DND-41 (cell line): Measurements from ENCODE around the gene DACT3.

Experiments used
- ATAC-seq: fragments of 200-7000 bp; cut with Tn5 transposase; 3 replicates; pipeline ENCODE4 v1.9.1; 2021; ENCODE audit warnings: low read depth; ENCODE audit not compliant: insufficient read depth
- DNase-seq: peaks from one replicate; pipeline ENCODE4 v3.0.0-alpha.2; 2020
- H2AFZ ChIP-seq: 2 replicates; pipeline ENCODE4 v1.6.0; 2012; ENCODE audit warnings: low read depth, low read length
- H3K27ac ChIP-seq: 2 replicates; pipeline ENCODE4 v1.5.1; 2012; ENCODE audit warnings: low read length, inconsistent platforms
- H3K27me3 ChIP-seq: fragments of 200-600 bp; sonication (generic); 2 replicates; pipeline ENCODE4 v1.6.0; 2012; ENCODE audit warnings: low read length, mild to moderate bottlenecking, inconsistent platforms; ENCODE audit not compliant: insufficient read depth, poor library complexity
- H3K36me3 ChIP-seq: 2 replicates; pipeline ENCODE4 v1.5.1; 2012; ENCODE audit warnings: low read length, inconsistent platforms; ENCODE audit not compliant: insufficient read depth
- H3K4me1 ChIP-seq: 2 replicates; pipeline ENCODE4 v1.5.1; 2012; ENCODE audit warnings: mild to moderate bottlenecking, low read length; ENCODE audit not compliant: insufficient read depth
- H3K4me2 ChIP-seq: 2 replicates; pipeline ENCODE4 v1.6.0; 2012; ENCODE audit warnings: mild to moderate bottlenecking, moderate library complexity, low read length, inconsistent platforms; ENCODE audit not compliant: insufficient read depth
- H3K4me3 ChIP-seq, 2 experiments: fragments of 200-600 bp in 1 of 2; shearing (Covaris generic) in 1 of 2; 2 replicates each; pipeline ENCODE4 v1.5.1; 2012 to 2016; ENCODE audit warnings: inconsistent platforms in 2 of 2, low read length in 2 of 2, mild to moderate bottlenecking in 2 of 2, low read depth in 1 of 2, moderate library complexity in 1 of 2
- H3K79me2 ChIP-seq: 2 replicates; pipeline ENCODE4 v1.6.0; 2012; ENCODE audit warnings: low read length, inconsistent platforms; ENCODE audit not compliant: insufficient read depth
- H3K9ac ChIP-seq: 2 replicates; pipeline ENCODE4 v1.6.0; 2012; ENCODE audit warnings: low read depth, mild to moderate bottlenecking, inconsistent platforms, low read length, moderate library complexity
- H3K9me3 ChIP-seq: 2 replicates; pipeline ENCODE4 v1.5.1; 2012; ENCODE audit warnings: low read length, moderate library complexity, mild to moderate bottlenecking, inconsistent platforms; ENCODE audit not compliant: insufficient read depth, severe bottlenecking
- H4K20me1 ChIP-seq: 2 replicates; pipeline ENCODE4 v1.6.0; 2012; ENCODE audit warnings: low read length; ENCODE audit not compliant: insufficient read depth
- CTCF ChIP-seq: IDR thresholded peaks from 2 replicates; pipeline ENCODE4 v1.5.1; 2012; ENCODE audit warnings: borderline replicate concordance, low read length, moderate library complexity, mild to moderate bottlenecking; ENCODE audit not compliant: poor library complexity, severe bottlenecking; ENCODE audit errors: extremely low read depth
- EZH2 ChIP-seq: IDR thresholded peaks from 3 replicates; pipeline ENCODE4 v1.6.1; 2012; ENCODE audit warnings: borderline replicate concordance, low read depth, mild to moderate bottlenecking, moderate library complexity, low read length, inconsistent platforms; ENCODE audit not compliant: severe bottlenecking

Gene DACT3

DNA sequence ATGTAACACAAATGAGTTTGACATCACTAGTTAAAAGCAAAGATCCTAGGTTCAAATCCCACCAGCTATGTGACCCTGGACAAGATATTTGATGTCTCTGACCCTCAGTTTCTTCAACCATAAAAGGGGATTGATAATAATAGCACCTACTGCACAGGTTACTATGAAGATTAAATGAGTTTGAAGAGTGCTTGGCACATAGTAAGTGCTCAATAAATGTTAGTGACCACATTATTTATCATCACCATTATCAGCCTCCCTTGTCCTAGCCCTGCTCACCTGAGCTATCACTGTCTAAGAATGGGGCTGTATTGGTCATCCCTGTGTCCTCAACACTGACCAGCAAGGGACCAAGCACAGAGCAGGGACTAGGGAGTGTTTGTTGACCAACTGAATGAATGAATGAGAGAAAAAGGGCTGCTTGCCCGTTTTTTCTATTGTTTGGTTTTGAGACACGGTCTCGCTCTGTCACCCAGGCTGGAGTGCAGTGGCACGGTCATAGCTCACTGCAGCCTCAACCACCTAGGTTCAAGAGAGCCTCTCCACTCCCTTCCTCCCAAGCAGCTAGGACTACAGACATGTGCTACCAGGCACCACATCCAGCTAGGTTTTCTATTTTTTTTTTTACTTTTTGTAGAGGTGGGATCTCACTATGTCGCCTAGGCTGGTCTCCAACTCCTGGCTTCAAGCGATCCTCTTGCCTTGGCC is 26.6 kb upstream of the DACT3 start:
- no peak for TF ChIP-seq CTCF
- TF ChIP-seq EZH2 = no peak
- Histone ChIP-seq H4K20me1 (0 out of 2 replicates have a peak, but pooled peaks cover 5% of the 10 kb centered on the region), H3K36me3 (peaks cover 90% of the 10 kb centered on the region), H3K4me3 (no peak overlapping the region), H3K27me3 (no peaks in the 10 kb centered on the region), H3K27ac (no peak overlapping the region), H2AFZ (no peak overlapping the region), H3K4me2 (no peak overlapping the region), H3K4me1 (no peaks in the 10 kb centered on the region), H3K9me3 (no peaks in the 10 kb centered on the region), H3K9ac (no peak overlapping the region), H3K79me2 (no peaks in the 10 kb centered on the region)
- ATAC-seq = no peak
- no peak for DNase-seq

GRCh38 chr19:46685189-46685588 is 24.2 kb upstream of the DACT3 start:
- Histone ChIP-seq H3K4me3 (no peak overlapping the region), H3K79me2 (no peaks in the 10 kb centered on the region), H3K9me3 (no peaks in the 10 kb centered on the region), H4K20me1 (0 out of 2 replicates have a peak, but pooled peaks cover 5% of the 10 kb centered on the region), H3K27ac (no peak overlapping the region), H3K4me2 (no peak overlapping the region), H3K9ac (no peak overlapping the region), H3K4me1 (no peaks in the 10 kb centered on the region), H3K27me3 (no peaks in the 10 kb centered on the region), H2AFZ (no peak overlapping the region), H3K36me3 (peaks cover 79% of the 10 kb centered on the region)
- no peak for TF ChIP-seq EZH2
- no peak for TF ChIP-seq CTCF
- no peak for ATAC-seq
- no peak for DNase-seq

DNA sequence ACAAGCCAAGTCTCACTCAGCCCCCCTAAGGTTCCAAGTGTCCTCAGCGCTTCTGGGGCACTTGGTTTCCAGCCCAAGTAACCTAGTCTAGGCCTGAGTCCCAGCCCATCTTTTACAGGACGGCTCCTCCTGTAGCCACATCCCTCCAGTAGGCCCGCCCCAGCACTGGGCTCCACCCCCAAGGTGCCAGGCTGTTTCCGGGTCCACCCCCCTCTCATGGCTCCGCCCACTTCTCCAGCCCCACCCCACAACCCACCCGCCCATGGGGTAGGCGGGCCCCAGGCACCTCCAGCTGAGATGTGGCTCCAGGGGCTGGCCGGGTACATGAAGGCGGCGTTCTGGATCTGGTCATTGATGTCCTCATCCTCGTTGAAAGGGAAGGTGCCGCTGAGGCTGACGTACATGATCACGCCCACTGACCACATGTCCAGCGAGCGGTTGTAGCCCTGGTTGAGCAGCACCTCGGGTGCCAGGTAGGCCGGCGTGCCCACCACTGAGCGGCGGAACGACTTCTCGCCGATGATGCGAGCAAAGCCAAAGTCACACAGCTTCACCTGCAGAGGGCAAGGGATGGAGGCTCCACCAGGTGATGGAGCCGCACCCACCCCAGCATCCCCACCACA is 17.2 kb upstream of the DACT3 start:
- no peaks in the 10 kb centered on the region for H3K4me1 ChIP-seq
- no peak overlapping the region for H3K4me2 ChIP-seq
- ATAC-seq (peak; percentile 82), DNase-seq (peak; percentile 74)
- TF ChIP-seq EZH2 (no peak), CTCF (no peak)
- H4K20me1 ChIP-seq = peaks cover 33% of the 10 kb centered on the region
- no peak overlapping the region for H3K27ac ChIP-seq
- H3K27me3 ChIP-seq = no peaks in the 10 kb centered on the region
- no peak overlapping the region for H3K9ac ChIP-seq
- no peak overlapping the region for H2AFZ ChIP-seq
- peaks cover 85% of the 10 kb centered on the region for H3K36me3 ChIP-seq
- H3K79me2 ChIP-seq = no peaks in the 10 kb centered on the region; the same call in 1 of the 2 replicates
- H3K9me3 ChIP-seq = no peaks in the 10 kb centered on the region
- H3K4me3 ChIP-seq = no peak overlapping the region
